NCI-H187 (cell line): ENCODE results near the gene RBL2.
"Not testable (repeated sequence)": the region's sequence is repeated elsewhere in the genome, so short reads cannot be mapped to it uniquely, and the experiment has no call there.

Source experiments
- DNase-seq, 2 experiments: peaks; one replicate each; lab custom pipeline; 2025; lab: John Stamatoyannopoulos, UW

RBL2 gene

DNA sequence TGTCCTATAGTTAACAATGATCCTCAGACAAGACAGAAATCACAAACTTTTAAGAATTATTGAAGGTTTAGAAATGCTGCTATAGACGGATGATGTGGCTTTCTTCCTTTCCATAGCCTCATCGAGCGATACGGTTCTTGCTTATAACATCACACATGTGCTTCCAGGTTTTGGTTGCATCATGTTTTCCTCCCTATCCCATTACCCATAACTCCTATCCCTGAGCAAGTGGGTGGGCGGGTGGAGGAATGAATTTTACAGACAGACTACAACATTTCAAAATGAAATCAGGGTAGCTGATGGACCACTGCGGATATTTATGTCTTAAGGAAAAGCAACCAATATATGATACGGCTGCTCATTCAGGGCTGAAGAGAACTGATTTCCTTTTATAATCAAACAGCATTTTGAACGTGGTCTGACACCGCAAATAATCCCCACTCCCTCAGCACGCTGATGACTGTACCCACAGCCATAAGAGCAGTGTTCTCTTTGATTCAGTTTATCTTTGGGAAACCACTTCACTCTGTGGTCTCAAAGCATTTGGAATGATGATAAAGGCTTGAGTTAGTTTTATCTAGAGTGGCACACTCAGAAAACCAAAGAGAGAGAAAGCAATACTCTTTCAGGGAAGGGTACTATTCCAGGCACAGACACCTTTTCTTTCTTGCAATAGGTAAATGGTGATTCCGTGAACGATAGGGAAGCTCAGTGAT lies 73.4 kb downstream of the RBL2 start:
- DNase-seq, result no peak

DNA sequence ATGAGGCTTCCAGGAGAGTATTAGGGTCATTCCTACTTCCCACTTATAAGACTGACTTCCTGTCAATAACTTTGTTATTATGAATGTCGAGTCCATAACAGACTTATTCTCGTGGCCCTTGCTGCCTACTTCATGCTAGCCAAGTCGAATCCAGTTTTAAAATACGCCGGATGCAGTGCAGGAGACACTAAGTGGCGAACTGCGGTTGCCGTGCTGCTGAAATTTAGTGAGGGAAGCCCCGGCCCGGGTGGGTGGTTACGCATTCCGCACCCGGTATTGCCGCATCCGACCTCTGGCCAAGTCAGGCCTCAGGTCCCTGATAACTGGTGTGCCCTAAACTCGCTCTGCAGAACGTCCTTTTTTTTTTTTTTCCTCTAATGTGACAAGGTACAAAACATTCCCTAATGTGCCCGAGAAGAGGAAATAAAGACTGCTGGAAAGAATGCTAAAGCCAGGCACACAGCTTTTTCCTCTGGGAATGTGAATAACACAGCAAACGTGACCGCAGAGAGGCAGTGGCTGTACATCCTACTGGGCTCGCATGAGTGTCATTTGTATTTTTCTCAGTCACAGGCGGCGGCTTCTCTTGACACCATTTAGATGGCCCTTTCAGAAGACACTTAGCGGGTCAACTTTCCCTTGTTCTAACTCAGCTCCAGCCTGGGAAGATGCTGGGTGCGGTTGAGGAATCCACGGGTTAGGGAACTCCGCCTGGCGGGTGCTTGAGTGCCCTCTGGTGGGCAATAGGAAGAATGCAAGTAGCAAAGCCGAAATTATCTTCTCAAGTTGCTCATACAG lies 75.8 kb downstream of the RBL2 start:
- no peak for DNase-seq

DNA sequence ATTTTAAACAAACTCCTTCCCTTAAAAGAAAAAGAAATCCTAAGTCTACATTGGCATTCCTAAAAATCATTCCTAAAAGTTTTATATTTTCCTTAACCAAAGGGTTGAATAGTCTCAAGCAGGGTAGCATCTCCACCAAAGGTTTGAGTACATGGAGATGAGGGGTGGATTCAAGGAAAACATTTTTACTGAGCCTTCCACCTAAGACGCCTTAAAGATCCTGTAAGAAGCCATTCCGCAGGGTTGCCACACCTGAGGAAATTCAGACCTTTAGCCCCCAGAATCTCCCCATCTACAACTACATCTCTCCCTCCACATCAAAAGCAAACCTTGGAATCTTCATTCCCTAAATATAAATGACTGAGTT lies 76.4 kb downstream of the RBL2 start:
- no peak for DNase-seq

DNA sequence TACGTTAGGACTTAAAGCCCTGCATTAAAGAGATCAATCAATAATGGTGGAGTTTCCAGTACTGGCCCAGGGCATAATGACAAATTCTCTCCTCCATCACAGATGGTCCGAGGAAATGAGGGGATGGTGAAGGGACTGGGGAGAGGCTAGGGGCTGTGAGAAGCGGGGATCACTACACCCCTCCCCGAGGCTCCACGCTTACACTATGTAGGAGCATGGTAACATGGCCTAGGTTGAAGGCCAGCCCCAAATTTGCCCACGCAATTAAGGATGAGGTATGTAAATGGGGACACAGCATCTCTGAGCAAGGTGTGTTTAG lies 76.8 kb downstream of the RBL2 start:
- no peak for DNase-seq

DNA sequence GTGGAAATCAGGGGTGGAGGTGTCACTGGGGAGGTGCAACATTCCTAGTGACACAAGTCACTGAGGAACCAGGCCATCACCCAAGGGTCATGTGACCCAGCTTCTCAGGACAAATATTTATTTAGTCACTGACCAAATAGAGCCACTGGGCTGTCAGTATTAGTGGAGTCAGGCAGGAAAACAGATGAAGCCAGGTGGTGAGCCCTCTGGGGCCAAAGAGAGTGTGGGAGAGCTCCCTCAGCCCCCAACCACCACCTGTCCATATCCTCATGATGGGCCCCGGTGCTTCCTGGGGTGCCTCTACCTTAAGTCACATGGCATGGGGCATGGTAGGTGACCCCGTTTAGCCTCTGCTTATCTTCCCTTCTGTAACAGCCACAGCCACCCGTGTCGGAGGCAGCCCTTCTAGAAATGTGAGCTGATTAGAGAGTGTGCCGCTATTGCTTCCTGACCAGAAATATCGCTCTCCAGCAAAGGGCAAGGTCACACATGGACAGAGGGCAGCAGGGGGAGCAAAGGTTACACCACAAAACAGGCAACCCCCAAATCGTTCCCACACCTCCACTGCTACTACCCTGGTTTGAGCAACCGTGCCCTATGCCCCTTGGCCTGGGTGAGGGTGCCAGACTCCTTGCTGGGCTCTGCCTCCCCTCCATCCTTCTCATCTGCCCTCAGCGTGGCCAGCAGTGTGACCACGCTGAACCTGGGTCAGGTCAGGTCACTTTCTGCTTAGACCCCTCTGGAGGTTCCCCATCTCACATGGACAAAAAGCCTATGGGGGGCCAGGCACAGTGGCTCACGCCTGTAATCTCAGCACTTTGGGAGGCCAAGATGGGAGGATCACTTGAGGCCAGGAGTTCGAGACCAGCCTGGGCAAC lies 77.4 kb downstream of the RBL2 start:
- no peak for DNase-seq

DNA sequence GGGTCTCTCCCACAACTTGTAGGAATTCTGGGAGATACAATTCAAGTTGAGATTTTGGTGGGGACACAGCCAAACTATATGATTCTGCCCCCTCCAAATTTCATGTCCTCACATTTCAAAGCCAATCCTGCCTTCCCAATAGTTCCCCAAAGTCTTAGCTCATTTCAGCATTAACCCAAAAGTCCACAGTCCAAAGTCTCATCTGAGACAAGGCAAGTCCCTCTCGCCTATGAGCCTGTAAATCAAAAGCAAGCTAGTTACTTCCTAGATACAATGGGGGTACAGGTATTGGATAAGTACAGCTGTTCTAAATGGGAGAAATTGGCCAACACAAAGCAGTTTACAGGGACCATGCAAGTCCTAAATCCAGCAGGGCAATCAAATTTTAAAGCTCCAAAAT lies 78.5 kb downstream of the RBL2 start:
- DNase-seq, result not testable (repeated sequence)

DNA sequence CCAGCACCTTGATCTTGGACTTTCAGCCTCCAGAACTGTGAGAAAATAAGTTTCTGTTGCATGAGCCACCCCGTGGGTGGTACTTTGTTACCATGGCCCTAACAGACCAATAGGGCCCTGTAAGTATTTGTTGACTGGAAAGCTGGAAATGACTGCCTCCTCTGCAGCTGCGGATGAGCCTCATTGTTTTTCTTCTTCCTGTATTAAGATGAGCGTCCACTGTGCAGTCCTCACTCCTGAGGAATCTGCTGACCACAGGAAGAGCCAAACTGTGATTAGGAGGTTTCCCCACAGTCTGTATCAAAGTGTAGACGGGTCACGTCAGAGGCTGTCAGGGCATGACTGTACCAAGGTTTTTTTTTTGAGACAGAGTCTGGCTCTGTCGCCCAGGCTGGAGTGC lies 81.0 kb downstream of the RBL2 start:
- DNase-seq, result no peak

DNA sequence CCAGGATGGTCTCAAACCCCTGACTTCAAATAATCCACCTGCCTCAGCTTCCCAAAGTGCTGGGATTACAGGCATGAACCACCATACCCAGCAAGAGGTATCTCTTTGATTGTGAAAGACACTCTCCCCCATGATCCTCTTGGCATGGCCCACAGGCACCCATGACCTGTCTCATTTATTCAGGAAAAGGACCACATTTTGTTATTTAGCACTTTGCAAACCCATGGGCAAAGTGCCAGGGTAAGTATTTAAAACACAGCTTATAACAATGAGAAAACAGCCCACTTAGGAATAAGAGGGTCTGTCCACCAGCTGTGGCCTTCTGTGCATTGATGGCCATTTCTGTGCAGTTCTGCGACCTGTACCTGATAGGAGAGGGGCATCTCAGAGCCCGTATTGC lies 81.5 kb downstream of the RBL2 start:
- DNase-seq, result no peak

DNA sequence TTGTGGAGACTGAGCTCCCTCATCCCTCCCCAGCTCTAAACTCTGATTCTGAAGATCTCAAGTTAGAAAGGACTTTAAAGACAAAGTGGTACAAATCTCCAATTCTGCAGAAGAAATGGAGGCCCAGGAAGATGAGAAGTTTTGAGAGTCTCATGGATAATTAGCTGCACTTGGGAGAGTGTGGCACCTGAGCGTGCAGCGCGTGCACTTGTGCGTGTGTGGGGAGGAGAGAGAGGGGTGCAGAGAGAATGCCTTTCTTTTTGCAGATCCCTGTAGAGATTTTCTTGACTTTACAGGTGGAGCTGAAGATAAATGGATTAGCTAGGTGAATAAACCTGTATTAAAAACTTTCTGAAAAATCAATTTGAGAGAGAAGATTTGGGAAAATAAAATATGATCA lies 83.6 kb downstream of the RBL2 start:
- no peak for DNase-seq

DNA sequence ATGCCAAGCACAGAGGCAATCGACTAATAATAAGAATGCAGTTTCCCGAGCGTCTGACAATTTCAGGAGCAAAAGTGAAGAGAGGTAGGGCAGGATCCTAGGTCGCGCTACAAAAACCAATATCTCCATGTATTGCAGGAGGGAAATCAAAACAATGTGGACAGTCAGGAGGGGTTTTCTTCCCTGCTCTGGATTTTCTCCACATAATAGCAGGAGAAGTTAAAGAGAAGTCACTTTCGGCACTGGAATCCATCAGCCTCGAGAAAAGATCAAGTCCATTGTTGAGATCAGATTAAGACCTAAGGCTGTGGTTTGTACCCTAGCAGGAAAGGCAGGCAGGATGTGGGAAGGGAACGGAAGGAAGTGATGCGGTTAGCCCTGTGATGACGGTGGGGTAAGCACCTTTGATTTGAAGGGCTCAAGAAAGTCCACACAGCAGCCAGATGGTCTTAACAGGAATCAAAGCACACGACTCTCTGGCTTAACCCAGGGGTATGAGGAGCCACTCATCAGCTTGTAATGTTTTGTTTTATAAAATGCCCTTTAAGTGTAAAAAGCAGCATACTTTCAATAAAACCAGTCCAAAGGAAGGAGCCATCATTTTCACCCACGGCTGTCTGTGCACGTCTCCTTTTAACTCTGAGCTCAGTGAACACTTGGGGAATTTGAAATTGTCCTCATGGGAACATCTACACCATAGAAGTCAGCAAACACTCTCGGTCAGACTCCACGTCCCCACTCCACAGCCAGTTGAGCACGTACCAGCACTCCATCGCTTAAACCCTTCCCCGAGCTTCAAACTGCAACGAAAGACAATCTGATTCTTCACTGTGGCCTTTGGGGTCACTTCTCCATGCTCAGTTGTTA lies 84.5 kb downstream of the RBL2 start:
- DNase-seq, result no peak

DNA sequence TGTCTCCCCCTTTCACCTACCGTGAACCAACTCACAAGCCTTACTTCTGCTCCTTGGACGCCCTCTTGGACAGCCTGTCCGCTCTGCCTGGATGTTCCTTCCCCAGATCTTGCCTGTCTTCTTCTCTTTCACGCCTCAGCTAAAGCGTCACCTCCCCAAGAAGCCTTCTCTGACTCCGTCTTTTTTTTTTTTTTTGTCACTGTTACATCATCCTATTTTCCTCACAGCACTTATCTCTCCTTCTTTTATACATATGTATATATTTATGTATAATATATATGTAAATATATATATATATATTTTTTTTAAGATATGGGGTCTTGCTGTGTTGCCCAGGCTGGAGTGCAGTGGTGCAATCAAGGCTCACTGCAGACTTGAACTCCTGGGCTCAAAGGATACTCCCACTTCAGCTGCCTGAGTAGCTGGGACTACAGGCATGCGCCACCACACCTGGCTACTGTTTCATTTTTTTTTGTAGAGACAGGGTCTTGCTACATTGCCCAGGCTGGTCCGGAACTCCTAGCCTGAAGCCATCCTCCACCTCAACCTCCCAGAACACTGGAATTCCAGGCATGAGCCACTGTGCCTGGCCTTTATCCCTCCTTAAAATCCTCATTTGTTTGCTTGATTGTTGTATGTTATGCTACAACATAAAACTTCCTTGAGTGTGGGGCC lies 85.3 kb downstream of the RBL2 start:
- no peak for DNase-seq

DNA sequence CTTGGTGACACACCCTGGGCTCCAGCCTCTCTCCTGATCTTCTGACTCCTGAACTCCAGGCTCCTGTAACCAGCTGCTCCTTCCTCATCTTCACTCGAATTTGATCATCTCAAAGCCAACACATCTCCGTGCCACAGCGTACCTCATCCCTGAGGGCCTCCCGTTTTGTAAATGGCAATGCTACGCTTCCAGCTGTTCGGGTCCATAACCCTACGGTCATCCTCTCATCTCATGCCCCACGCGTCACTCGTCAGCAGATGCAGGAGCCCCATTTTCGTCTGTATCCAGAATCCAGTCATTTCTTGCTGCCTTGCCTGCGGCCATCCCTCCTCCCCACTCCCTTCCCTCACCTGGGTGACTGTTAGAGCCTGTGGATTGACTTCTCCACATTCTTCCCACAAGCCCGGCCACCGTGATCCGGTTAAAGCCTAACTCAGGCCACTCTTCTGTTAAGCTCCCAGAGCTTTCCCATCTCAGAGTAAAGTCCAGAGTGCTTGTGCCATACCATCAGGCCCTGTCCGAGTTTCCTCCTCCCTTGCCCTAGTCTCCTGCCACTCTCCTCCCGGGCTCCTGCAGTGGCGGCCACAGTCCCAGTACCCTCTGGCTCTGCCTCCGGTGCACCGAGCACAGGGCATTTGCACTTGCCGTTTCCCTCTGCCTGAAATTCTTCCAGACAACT lies 89.0 kb downstream of the RBL2 start:
- DNase-seq, result no peak

DNA sequence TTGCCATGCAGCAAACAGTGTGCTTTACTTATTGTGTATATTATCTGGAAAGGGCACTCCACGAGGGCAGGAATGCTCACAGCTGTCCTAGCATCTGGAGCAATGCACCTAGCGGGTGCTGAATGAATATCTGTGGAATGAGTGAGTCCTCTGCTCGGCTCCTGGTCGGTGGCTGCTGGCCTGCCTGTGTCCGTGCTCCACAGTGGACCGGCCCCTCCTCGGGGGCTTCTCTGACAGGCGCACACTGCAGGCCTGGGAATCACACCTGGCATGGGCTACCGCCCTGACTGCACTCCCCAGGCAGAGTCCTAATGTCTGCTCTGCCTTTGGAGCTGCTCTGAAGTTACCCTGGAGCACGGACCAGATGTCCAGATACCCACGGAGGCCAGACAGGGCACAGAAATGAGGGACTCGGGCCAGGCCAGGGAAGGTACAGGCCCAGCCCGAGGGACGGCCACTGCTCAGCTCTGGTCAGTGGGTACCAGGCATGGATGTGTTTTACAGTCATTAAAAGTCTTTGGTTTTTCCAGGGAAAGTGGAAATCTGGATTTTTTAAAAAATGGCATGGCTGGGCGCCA lies 89.8 kb downstream of the RBL2 start:
- DNase-seq, result no peak

DNA sequence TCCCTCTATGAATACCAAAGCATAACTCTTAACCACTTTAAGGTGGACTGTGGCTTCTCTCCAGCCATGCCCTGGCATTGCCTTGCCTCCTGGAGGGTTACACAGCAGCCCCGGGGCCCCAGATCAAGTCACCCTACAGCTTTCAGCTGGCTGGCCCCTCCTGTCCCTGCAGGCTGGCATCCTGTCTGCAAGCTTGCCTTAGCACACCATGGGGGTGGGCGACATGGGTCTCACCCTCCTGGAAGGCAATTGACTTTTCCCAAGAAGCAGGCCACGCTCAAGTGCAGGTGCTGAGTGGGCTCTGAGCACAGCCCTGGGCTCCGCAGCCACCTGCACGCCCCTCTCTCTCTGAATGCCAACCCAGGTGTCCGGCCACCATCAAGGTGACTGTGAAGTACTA lies 94.5 kb downstream of the RBL2 start:
- no peak for DNase-seq

DNA sequence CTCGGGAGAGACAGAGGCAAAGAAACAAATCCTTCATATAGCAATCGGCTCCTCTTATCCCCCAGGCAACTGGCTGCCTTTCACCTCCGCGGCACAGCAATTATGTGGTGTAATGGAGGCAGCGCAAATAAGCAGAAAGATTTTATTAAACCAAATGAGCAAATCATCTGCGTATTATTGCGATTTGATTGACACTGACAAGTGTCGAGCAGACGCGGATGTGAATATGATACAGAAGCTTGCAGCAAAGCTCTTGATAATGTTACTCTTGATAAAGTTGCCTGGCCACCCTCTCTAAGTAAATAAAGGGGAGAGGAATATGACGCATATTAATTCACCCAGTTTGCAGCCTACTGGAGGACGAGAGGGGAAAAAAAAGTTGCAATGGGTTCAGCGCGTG lies 95.2 kb downstream of the RBL2 start:
- no peak for DNase-seq

DNA sequence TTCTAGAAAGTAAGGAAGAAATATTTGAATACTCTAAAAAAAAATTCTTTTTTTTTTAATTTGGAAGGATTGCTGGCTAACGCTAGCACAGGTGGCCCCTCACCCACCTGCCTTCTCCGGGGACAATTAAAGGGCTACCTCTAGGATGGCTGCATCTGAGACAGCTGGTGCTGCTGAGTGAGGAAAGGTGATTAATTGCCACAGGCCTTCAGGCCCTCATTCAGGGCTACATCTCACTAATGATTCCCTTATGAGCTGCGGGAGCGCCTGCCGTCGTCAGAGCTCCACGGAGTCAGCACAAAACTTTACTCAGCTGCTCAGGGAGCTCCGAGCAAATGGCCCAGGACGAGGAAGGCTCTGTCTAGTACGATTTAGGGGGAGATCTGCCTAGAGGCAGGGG lies 95.8 kb downstream of the RBL2 start:
- DNase-seq, result no peak

DNA sequence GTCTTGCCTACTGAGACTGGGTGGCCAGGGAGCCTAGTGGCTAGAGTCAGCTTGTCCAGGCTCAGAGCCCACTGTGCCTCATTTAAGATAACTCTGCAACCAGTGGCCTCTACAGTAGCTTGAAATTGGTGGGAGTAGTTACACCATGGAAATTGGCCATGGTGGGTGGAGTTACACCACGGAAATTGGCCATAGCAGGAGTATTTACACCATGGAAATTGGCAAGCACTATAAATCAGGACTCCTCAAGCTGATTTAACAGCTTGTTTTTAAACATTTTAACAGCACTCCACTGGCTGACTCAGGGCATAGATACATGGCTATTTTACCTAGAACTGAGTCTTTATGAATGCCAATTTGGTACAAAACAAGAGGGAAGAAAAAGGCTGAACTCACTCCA lies 96.5 kb downstream of the RBL2 start:
- no peak for DNase-seq

DNA sequence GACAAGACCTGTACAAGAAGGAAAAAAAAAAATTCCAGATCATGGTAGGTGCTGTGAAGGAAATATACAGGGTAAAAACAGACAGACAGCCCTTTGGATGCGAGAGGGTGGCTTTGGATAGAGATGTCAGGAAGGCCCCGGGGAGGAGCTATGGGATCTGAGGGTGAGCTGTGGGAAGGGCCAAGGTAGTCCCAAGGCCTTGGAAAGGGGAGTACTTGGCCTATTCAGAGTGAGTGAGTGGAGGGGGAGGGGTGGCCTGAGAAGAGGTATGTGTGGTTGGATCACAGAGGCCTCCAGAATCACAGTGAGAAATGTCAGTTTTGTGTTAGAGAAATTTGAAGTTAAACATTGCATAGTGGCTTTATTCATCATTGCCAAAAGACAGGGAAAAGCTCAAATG lies 99.9 kb downstream of the RBL2 start:
- DNase-seq, result no peak

DNA sequence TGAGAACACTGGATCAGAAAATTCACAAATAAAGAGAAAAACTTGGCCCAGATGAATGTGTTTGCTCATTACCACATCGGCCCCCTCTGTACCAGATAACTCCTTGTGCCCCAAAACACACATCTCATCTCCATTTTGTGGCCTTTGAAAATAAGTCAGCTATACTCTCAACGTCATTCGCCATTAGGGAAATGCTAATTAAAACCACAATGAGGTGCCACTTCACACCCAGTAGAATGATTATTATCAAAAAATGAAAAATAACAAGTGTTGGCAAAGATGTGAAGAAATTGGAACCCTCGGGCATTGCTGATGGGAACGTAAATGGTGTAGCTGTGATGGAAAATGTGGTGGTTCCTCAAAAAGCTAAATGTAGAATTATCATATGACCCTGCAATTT lies 103.4 kb downstream of the RBL2 start:
- no peak for DNase-seq

DNA sequence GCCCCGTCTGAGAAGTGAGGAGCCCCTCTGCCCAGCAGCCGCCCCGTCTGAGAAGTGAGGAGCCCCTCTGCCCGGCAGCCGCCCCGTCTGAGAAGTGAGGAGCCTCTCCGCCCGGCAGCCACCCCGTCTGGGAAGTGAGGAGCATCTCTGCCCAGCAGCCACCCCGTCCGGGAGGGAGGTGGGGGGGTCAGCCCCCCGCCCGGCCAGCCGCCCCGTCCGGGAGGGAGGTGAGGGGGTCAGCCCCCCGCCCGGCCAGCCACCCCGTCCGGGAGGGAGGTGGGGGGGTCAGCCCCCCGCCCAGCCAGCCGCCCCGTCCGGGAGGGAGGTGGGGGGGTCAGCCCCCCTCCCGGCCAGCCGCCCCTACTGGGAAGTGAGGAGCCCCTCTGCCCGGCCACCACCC lies 105.1 kb downstream of the RBL2 start:
- DNase-seq, result not testable (repeated sequence)
